ENCODE results near the gene EPC2.

Gene EPC2

GRCh38 chr2:148702475-148702874 is 57.9 kb downstream of the EPC2 start:
- no peak for TF ChIP-seq CTCF (IDR thresholded peaks at IDR 0.05; ENCODE audit: control insufficient read depth, insufficient read depth, low read depth, low read length, missing control alignments)
- no peak for DNase-seq (ENCODE audit: low read depth)
- H3K4me3 ChIP-seq (ENCODE audit: control insufficient read depth, low read depth, low read length) = no peak overlapping the region

GRCh38 chr2:148704247-148704646 is 59.7 kb downstream of the EPC2 start:
- no peak for DNase-seq (ENCODE audit: low read depth)
- TF ChIP-seq CTCF (IDR thresholded peaks at IDR 0.05; ENCODE audit: control insufficient read depth, insufficient read depth, low read depth, low read length, missing control alignments) = no peak
- no peak overlapping the region for H3K4me3 ChIP-seq (ENCODE audit: control insufficient read depth, low read depth, low read length)

GRCh38 chr2:148716378-148716920 is 71.9 kb downstream of the EPC2 start:
- no peak for DNase-seq (ENCODE audit: low read depth)
- H3K4me3 ChIP-seq (ENCODE audit: control insufficient read depth, low read depth, low read length) = no peak overlapping the region

GRCh38 chr2:148718039-148718438 is 73.5 kb downstream of the EPC2 start:
- H3K4me3 ChIP-seq (ENCODE audit: control insufficient read depth, low read depth, low read length) = no peak overlapping the region
- no peak for DNase-seq (ENCODE audit: low read depth)
- no peak for TF ChIP-seq CTCF (IDR thresholded peaks at IDR 0.05; ENCODE audit: control insufficient read depth, insufficient read depth, low read depth, low read length, missing control alignments)

More at GRCh38 chr2:148716378-148716920, 71.9 kb downstream of the EPC2 start:
- no peak for TF ChIP-seq CTCF (IDR thresholded peaks at IDR 0.05; ENCODE audit: control insufficient read depth, insufficient read depth, low read depth, low read length, missing control alignments)

GRCh38 chr2:148719195-148719749 is 74.7 kb downstream of the EPC2 start:
- DNase-seq (ENCODE audit: low read depth) = no peak
- H3K4me3 ChIP-seq (ENCODE audit: control insufficient read depth, low read depth, low read length) = no peak overlapping the region
- no peak for TF ChIP-seq CTCF (IDR thresholded peaks at IDR 0.05; ENCODE audit: control insufficient read depth, insufficient read depth, low read depth, low read length, missing control alignments)

- H3K4me3 ChIP-seq (ENCODE audit: control insufficient read depth, low read depth, low read length) = no peak overlapping the region
- no peak for DNase-seq (ENCODE audit: low read depth)
- TF ChIP-seq CTCF (IDR thresholded peaks at IDR 0.05; ENCODE audit: control insufficient read depth, insufficient read depth, low read depth, low read length, missing control alignments) = no peak
Measured at GRCh38 chr2:148719941-148720436, 75.4 kb downstream of the EPC2 start.
